ENCODE measurements around the gene NLRP12.

The NLRP12 gene

DNA sequence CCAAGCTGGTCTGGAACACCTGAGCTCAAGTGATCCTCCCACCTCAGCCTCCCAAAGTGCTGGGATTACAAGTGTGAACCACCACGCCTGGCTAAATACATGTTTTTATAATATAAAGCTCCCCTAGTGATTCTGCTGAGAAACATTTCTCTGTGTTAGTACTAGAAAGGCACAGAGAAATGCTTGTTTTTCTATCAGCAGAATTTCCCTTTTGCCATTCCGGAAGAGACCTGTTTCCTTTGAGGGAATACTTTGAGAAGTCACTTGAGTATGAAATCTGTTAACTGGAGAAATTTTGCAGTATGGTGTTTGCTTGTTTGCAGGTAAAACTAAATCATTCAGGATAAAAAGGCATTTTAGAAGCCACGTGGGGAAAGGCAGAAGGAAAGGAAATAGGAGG, 4.4 kb upstream of the NLRP12 start:
- Histone ChIP-seq H3K36me3 (ENCODE audit: control insufficient read depth in 1 of 2, insufficient read depth in 2 of 2, low read length in 2 of 2) (no peaks in the 10 kb centered on the region), H3K4me3 (ENCODE audit: low read depth in 1 of 2, low read length in 2 of 2) (no peak overlapping the region), H3K27ac (ENCODE audit: low read length) (no peak overlapping the region), H3K4me1 (ENCODE audit: control insufficient read depth in 1 of 2, insufficient read depth in 2 of 2, low read length in 2 of 2) (no peaks in the 10 kb centered on the region), H3K9me3 (ENCODE audit: control insufficient read depth in 1 of 2, low read length in 2 of 2) (no peaks in the 10 kb centered on the region), H3K27me3 (ENCODE audit: low read depth, low read length) (no peaks in the 10 kb centered on the region)

DNA sequence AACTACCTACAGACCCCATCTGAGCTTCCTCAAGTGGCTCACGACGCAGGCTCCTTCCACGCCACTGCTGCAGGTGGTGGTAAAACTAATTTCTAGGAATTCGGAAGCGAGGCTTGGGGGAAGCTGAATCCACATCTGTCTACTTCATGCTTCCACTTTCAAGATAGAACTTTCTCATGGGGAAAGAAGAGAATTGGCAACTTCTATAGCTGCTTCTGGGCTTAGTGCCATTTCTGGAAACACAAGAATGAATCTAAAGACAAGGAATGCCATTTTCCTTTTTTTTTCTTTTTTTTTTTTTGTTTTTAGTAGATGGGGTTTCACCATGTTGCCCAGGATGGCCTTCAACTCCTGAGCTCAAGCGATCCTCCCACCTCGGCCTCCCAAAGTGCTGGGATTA, 2.8 kb upstream of the NLRP12 start:
- H3K27me3 ChIP-seq (ENCODE audit: low read depth, low read length): no peaks in the 10 kb centered on the region
- no peak overlapping the region for H3K4me3 ChIP-seq (ENCODE audit: low read depth in 1 of 2, low read length in 2 of 2)
- no peaks in the 10 kb centered on the region for H3K4me1 ChIP-seq (ENCODE audit: control insufficient read depth in 1 of 2, insufficient read depth in 2 of 2, low read length in 2 of 2)
- no peaks in the 10 kb centered on the region for H3K9me3 ChIP-seq (ENCODE audit: control insufficient read depth in 1 of 2, low read length in 2 of 2)
- H3K27ac ChIP-seq (ENCODE audit: low read length): no peak overlapping the region
- H3K36me3 ChIP-seq (ENCODE audit: control insufficient read depth in 1 of 2, insufficient read depth in 2 of 2, low read length in 2 of 2): no peaks in the 10 kb centered on the region

DNA sequence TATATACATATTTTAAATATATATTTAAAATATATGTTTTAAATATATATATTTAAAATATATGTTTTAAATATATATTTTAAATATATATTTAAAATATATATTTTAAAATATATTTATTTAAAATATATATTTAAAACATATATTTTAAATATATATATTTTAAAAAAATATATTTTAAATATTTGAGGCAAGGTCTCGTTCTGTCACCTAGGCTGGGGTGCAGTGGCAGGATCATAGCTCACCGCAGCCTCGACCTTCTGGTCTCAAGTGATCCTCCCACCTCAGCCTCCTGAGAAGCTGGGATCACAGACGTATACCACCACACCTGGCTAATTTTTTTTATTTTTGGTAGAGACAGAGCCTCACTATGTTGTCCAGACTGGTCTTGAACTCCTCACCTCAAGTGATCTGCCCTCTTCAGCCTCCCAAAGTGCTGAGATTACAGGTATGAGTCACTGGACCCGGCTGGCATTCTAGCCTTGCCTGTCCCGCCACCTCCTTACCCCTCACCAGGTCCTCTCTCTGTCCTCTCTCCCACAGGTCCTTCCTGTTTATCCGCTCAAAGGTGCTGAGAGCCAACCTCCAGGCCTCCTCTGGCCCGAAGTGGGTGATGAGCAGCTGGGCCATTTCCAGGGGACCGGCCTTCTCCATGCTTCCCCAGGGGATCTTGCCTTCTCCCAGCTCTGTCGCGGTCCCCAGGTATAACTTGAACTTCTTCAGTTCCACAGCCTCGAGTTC, 564 bp downstream of the NLRP12 start:
- no peaks in the 10 kb centered on the region for H3K4me1 ChIP-seq (ENCODE audit: control insufficient read depth in 1 of 2, insufficient read depth in 2 of 2, low read length in 2 of 2)
- H3K9me3 ChIP-seq (ENCODE audit: control insufficient read depth in 1 of 2, low read length in 2 of 2): no peaks in the 10 kb centered on the region
- H3K4me3 ChIP-seq (ENCODE audit: low read depth in 1 of 2, low read length in 2 of 2): peak overlapping the region in 1 of 2 donors; percentile 38
- no peaks in the 10 kb centered on the region for H3K27me3 ChIP-seq (ENCODE audit: low read depth, low read length)
- H3K27ac ChIP-seq (ENCODE audit: low read length): no peak overlapping the region
- H3K36me3 ChIP-seq (ENCODE audit: control insufficient read depth in 1 of 2, insufficient read depth in 2 of 2, low read length in 2 of 2): no peaks in the 10 kb centered on the region

DNA sequence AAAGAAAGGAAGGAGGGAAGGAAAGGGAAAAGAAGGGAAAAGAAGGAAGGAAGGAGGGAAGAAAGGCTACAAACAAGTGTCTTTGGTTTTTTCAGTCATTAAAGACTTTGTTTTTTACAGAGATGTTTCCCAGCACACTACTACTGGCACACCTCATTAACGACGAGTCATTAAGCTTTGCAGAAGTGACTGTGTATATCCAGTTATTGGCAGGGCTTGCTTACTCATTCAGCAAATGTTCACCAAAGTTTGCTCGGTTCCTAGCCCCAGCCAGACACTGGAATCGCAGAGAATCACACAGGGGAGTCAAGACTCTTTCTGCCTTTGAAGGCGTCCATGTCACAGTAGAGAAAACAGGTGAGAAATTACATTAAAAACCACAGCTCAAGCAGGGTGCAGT, 4.3 kb downstream of the NLRP12 start:
- H3K36me3 ChIP-seq (ENCODE audit: control insufficient read depth in 1 of 2, insufficient read depth in 2 of 2, low read length in 2 of 2): no peaks in the 10 kb centered on the region
- H3K27me3 ChIP-seq (ENCODE audit: low read depth, low read length): no peaks in the 10 kb centered on the region
- no peak overlapping the region for H3K4me3 ChIP-seq (ENCODE audit: low read depth in 1 of 2, low read length in 2 of 2)
- H3K4me1 ChIP-seq (ENCODE audit: control insufficient read depth in 1 of 2, insufficient read depth in 2 of 2, low read length in 2 of 2): no peaks in the 10 kb centered on the region
- H3K27ac ChIP-seq (ENCODE audit: low read length): no peak overlapping the region
- H3K9me3 ChIP-seq (ENCODE audit: control insufficient read depth in 1 of 2, low read length in 2 of 2): no peaks in the 10 kb centered on the region

DNA sequence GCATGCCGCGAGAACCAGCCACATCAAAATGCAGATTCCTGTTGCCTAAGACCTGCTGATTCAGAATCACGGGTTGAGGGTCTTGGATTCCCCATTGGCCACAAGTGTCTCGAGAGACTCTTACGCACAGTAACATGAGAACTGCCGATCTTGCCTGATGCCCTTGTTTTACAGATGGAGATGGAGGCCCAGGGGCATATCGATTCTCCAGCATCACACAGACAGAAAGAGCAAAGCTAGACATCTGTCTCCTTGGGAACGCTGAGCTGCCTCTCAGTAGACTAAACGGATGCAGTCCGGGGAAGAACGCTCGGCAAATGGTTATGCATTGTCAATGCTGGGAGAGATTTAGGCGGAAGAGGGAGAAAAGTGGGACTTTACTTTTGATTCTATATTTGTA, 5.4 kb downstream of the NLRP12 start:
- no peak overlapping the region for H3K27ac ChIP-seq (ENCODE audit: low read length)
- H3K4me3 ChIP-seq (ENCODE audit: low read depth in 1 of 2, low read length in 2 of 2): no peak overlapping the region
- no peaks in the 10 kb centered on the region for H3K9me3 ChIP-seq (ENCODE audit: control insufficient read depth in 1 of 2, low read length in 2 of 2)
- H3K4me1 ChIP-seq (ENCODE audit: control insufficient read depth in 1 of 2, insufficient read depth in 2 of 2, low read length in 2 of 2): no peaks in the 10 kb centered on the region
- H3K36me3 ChIP-seq (ENCODE audit: control insufficient read depth in 1 of 2, insufficient read depth in 2 of 2, low read length in 2 of 2): no peaks in the 10 kb centered on the region
- no peaks in the 10 kb centered on the region for H3K27me3 ChIP-seq (ENCODE audit: low read depth, low read length)

DNA sequence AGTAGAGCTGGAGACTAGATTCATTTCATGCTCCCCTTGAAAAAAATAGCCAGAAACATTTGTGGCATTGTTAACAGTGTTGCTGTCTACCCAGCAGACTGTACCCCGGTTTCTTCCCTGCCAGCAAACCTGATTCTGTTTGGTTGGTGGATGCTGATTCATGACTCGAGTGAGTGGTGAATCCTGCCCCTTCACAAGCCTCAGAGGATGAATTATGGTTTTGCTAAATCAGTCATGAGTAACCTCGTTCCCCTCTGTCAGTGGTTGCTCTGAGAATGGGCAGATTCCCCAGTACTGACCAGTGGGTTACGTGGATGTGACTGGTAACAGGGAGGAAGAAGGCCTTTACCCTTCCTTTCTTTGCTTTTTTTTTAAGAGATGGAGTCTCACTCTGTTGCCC, 10.1 kb downstream of the NLRP12 start:
- no peak overlapping the region for H3K27ac ChIP-seq (ENCODE audit: low read length)
- no peaks in the 10 kb centered on the region for H3K4me1 ChIP-seq (ENCODE audit: control insufficient read depth in 1 of 2, insufficient read depth in 2 of 2, low read length in 2 of 2)
- H3K36me3 ChIP-seq (ENCODE audit: control insufficient read depth in 1 of 2, insufficient read depth in 2 of 2, low read length in 2 of 2): no peaks in the 10 kb centered on the region
- no peaks in the 10 kb centered on the region for H3K27me3 ChIP-seq (ENCODE audit: low read depth, low read length)
- no peak overlapping the region for H3K4me3 ChIP-seq (ENCODE audit: low read depth in 1 of 2, low read length in 2 of 2)
- no peaks in the 10 kb centered on the region for H3K9me3 ChIP-seq (ENCODE audit: control insufficient read depth in 1 of 2, low read length in 2 of 2)

DNA sequence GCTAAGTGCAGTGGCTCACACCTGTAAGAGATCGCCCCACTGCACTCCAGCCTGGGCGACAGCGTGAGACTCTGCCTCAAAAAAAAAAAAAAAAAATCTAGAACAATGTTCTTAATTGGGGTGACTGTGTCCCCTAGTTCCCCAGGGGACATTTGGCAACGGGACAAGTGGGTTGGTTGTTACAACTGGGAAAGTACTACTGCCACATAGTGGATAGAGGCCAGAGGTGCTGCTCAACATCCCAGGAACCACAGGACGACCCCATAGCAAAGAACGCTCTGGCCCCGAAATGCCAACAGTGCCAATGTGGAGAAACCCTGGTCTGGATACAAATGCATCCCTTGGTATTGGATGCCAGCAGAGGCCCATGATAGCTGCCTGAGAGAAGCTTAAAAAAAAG, 11.8 kb downstream of the NLRP12 start:
- H3K4me1 ChIP-seq (ENCODE audit: control insufficient read depth in 1 of 2, insufficient read depth in 2 of 2, low read length in 2 of 2): no peaks in the 10 kb centered on the region

DNA sequence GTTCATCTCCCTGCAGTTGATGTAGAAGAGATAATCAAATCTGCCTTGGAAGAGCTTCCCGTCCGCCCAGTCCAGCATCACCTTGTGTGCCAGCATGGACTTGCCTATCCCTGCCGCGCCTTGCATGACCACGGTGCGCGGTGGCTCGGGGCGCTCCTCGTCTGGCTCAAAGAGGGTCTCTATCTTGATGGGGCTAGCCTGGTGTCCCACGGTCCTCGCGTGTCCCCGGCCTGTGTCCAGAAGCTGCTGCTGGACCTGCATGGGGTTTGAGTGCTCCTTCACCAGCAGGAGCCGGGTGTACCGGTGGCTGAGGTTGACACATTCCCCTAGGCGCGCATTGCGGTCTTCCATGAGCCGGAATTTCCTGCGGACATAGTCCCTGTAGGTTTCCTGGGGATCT, 13.2 kb downstream of the NLRP12 start:
- no peaks in the 10 kb centered on the region for H3K4me1 ChIP-seq (ENCODE audit: control insufficient read depth in 1 of 2, insufficient read depth in 2 of 2, low read length in 2 of 2)
- H3K27ac ChIP-seq (ENCODE audit: low read length): no peak overlapping the region
- no peak overlapping the region for H3K4me3 ChIP-seq (ENCODE audit: low read depth in 1 of 2, low read length in 2 of 2)
- no peaks in the 10 kb centered on the region for H3K27me3 ChIP-seq (ENCODE audit: low read depth, low read length)
- no peaks in the 10 kb centered on the region for H3K9me3 ChIP-seq (ENCODE audit: control insufficient read depth in 1 of 2, low read length in 2 of 2)
- H3K36me3 ChIP-seq (ENCODE audit: control insufficient read depth in 1 of 2, insufficient read depth in 2 of 2, low read length in 2 of 2): no peaks in the 10 kb centered on the region

More for the DNA sequence above, 11.8 kb downstream of the NLRP12 start:
- Histone ChIP-seq H3K27me3 (ENCODE audit: low read depth, low read length) (no peaks in the 10 kb centered on the region), H3K36me3 (ENCODE audit: control insufficient read depth in 1 of 2, insufficient read depth in 2 of 2, low read length in 2 of 2) (no peaks in the 10 kb centered on the region), H3K9me3 (ENCODE audit: control insufficient read depth in 1 of 2, low read length in 2 of 2) (no peaks in the 10 kb centered on the region), H3K4me3 (ENCODE audit: low read depth in 1 of 2, low read length in 2 of 2) (no peak overlapping the region), H3K27ac (ENCODE audit: low read length) (no peak overlapping the region)

DNA sequence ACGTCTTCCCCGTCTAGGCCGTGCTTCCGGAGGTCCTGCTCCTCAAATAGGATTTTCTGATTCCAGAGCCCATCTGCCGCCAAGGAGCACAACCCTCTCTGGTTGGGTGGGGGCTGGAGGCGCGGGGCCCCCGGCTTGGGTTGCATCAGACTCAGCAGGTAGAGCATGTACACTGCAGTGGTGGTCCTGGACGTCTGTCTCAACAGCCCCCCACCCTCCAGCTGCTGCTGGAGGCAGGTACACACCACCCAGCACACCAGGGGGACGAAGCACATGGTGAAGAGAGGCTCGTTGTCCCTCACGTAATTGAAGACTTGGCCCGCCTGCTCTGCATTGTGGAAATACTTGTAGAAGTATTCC, 13.9 kb downstream of the NLRP12 start:
- Histone ChIP-seq H3K9me3 (ENCODE audit: control insufficient read depth in 1 of 2, low read length in 2 of 2) (no peaks in the 10 kb centered on the region), H3K27me3 (ENCODE audit: low read depth, low read length) (no peaks in the 10 kb centered on the region), H3K4me3 (ENCODE audit: low read depth in 1 of 2, low read length in 2 of 2) (no peak overlapping the region), H3K36me3 (ENCODE audit: control insufficient read depth in 1 of 2, insufficient read depth in 2 of 2, low read length in 2 of 2) (no peaks in the 10 kb centered on the region), H3K27ac (ENCODE audit: low read length) (no peak overlapping the region), H3K4me1 (ENCODE audit: control insufficient read depth in 1 of 2, insufficient read depth in 2 of 2, low read length in 2 of 2) (no peaks in the 10 kb centered on the region)

DNA sequence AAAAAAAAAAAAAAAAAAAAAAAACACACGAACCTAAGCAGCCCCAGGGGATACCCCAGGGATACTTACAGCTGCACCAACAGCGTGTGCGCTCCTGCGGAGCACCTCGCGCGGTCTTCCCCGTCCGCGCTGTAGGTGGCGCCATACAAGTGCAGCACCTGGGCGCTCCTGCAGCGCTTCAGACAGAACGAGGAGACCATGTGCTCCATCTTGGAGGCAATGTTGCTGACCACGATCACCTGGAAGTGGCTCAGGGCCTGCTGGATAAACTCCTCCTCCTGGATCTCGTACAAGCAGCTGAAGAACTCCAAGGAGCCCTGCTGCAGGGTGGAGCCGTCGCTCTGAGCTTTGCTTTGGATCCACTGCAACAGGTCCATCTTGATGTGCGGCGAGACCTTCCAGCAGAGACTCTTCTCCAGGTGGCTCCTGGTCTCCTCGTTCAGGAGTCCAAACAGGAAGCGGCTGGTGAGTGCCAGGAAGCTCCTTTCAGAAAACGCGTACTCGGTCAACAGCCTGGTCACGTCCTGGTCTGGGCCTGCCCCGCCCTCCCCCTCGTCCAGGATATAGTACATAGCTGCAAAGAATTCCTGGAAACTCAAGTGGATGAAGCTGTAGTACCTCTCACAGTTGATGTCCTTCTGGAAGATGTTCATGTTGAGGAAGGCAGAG, 14.5 kb downstream of the NLRP12 start:
- H3K4me1 ChIP-seq (ENCODE audit: control insufficient read depth in 1 of 2, insufficient read depth in 2 of 2, low read length in 2 of 2): no peaks in the 10 kb centered on the region
- H3K27ac ChIP-seq (ENCODE audit: low read length): no peak overlapping the region
- H3K4me3 ChIP-seq (ENCODE audit: low read depth in 1 of 2, low read length in 2 of 2): no peak overlapping the region
- H3K9me3 ChIP-seq (ENCODE audit: control insufficient read depth in 1 of 2, low read length in 2 of 2): no peaks in the 10 kb centered on the region
- no peaks in the 10 kb centered on the region for H3K36me3 ChIP-seq (ENCODE audit: control insufficient read depth in 1 of 2, insufficient read depth in 2 of 2, low read length in 2 of 2)
- no peaks in the 10 kb centered on the region for H3K27me3 ChIP-seq (ENCODE audit: low read depth, low read length)

DNA sequence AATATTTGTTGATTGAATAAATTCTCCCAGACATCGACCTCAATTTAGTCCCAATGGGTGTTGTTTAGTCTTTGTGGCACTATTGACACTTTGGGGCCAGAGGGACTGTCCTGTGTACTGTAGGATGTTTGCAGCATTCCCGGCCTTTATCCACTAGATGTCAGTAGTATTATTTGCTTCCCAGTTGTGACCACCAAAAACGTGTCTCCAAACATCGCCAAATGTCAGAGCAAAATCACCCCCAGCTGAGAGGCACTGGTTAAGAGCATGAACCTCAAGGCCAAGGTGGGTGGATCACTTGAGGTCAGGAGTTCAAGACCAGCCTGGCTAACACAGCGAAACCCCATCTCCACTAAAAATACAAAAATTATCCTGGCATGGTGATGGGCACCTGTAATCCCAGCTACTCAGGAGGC, 15.4 kb downstream of the NLRP12 start:
- H3K27ac ChIP-seq (ENCODE audit: low read length): no peak overlapping the region
- H3K9me3 ChIP-seq (ENCODE audit: control insufficient read depth in 1 of 2, low read length in 2 of 2): no peaks in the 10 kb centered on the region
- no peaks in the 10 kb centered on the region for H3K4me1 ChIP-seq (ENCODE audit: control insufficient read depth in 1 of 2, insufficient read depth in 2 of 2, low read length in 2 of 2)
- no peak overlapping the region for H3K4me3 ChIP-seq (ENCODE audit: low read depth in 1 of 2, low read length in 2 of 2)
- no peaks in the 10 kb centered on the region for H3K27me3 ChIP-seq (ENCODE audit: low read depth, low read length)
- no peaks in the 10 kb centered on the region for H3K36me3 ChIP-seq (ENCODE audit: control insufficient read depth in 1 of 2, insufficient read depth in 2 of 2, low read length in 2 of 2)

DNA sequence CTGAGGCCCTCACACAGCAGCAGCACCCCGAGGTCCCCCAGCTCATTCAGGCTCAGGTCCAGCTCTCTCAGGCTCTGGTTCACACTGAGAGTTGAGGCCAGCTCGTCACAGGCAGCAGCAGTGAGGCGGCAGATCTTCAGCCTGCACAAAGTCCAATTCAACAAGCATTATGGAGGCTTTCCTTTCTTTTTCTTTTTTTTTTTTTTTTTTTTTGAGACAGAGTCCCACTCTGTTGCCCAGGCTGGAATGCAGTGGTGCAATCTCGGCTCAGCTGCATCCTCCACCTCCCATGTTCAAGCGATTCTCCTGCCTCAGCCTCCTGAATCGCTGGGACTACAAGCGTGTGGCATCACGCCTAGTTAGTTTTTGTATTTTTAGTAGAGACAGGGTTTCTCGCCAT, 22.9 kb downstream of the NLRP12 start:
- no peaks in the 10 kb centered on the region for H3K4me1 ChIP-seq (ENCODE audit: control insufficient read depth in 1 of 2, insufficient read depth in 2 of 2, low read length in 2 of 2)
- no peaks in the 10 kb centered on the region for H3K9me3 ChIP-seq (ENCODE audit: control insufficient read depth in 1 of 2, low read length in 2 of 2)
- H3K4me3 ChIP-seq (ENCODE audit: low read depth in 1 of 2, low read length in 2 of 2): no peak overlapping the region
- no peaks in the 10 kb centered on the region for H3K27me3 ChIP-seq (ENCODE audit: low read depth, low read length)
- no peaks in the 10 kb centered on the region for H3K36me3 ChIP-seq (ENCODE audit: control insufficient read depth in 1 of 2, insufficient read depth in 2 of 2, low read length in 2 of 2)
- H3K27ac ChIP-seq (ENCODE audit: low read length): no peak overlapping the region

Data from muscle layer of duodenum (tissue), 2 donors.